RWPE2 (cell line): Measurements from ENCODE around the gene PMM2.
"Not testable (repeated sequence)": the region's sequence is repeated elsewhere in the genome, so short reads cannot be mapped to it uniquely, and the experiment has no call there.

Source experiments
- ATAC-seq: fragments of 200-7000 bp; cut with Tn5 transposase; 3 replicates; pipeline ENCODE4 v1.9.1; 2021; ENCODE audit warnings: low read depth
- DNase-seq: peaks from one replicate; pipeline ENCODE4 v3.0.0-alpha.2; 2020; ENCODE audit warnings: low spot score
- H3K27ac ChIP-seq: fragments of 450-650 bp; 2 replicates; pipeline ENCODE4 v1.5.1; 2017; ENCODE audit warnings: mild to moderate bottlenecking; ENCODE audit not compliant: poor library complexity, severe bottlenecking
- H3K27me3 ChIP-seq: fragments of 250-450 bp; sonication (Bioruptor Pico); 2 replicates; pipeline ENCODE4 v1.5.1; 2021; ENCODE audit warnings: mild to moderate bottlenecking, moderate library complexity; ENCODE audit not compliant: insufficient read depth, poor library complexity, severe bottlenecking
- H3K36me3 ChIP-seq: fragments of 250-450 bp; sonication (Bioruptor Pico); 2 replicates; pipeline ENCODE4 v1.5.1; 2020; ENCODE audit warnings: low read depth, mild to moderate bottlenecking, moderate library complexity
- H3K4me1 ChIP-seq: fragments of 250-450 bp; sonication (Bioruptor Pico); 2 replicates; pipeline ENCODE4 v1.5.1; 2021; ENCODE audit warnings: mild to moderate bottlenecking, moderate library complexity; ENCODE audit not compliant: insufficient read depth, poor library complexity, severe bottlenecking
- H3K4me3 ChIP-seq: fragments of 250-450 bp; sonication (Bioruptor Pico); 2 replicates; pipeline ENCODE4 v1.5.1; 2021; ENCODE audit warnings: mild to moderate bottlenecking, moderate library complexity; ENCODE audit not compliant: severe bottlenecking
- H3K9me3 ChIP-seq: fragments of 250-450 bp; sonication (Bioruptor Pico); 2 replicates; pipeline ENCODE4 v1.5.1; 2021; ENCODE audit warnings: mild to moderate bottlenecking, moderate library complexity; ENCODE audit not compliant: severe bottlenecking
- TF ChIP-seq, protein P1 (sequence below): fragments of 450-650 bp; IDR thresholded peaks from one replicate; pipeline ENCODE4 v1.5.1; 2017; ENCODE audit warnings: mild to moderate bottlenecking, moderate library complexity; ENCODE audit not compliant: poor library complexity, severe bottlenecking

The PMM2 gene

DNA sequence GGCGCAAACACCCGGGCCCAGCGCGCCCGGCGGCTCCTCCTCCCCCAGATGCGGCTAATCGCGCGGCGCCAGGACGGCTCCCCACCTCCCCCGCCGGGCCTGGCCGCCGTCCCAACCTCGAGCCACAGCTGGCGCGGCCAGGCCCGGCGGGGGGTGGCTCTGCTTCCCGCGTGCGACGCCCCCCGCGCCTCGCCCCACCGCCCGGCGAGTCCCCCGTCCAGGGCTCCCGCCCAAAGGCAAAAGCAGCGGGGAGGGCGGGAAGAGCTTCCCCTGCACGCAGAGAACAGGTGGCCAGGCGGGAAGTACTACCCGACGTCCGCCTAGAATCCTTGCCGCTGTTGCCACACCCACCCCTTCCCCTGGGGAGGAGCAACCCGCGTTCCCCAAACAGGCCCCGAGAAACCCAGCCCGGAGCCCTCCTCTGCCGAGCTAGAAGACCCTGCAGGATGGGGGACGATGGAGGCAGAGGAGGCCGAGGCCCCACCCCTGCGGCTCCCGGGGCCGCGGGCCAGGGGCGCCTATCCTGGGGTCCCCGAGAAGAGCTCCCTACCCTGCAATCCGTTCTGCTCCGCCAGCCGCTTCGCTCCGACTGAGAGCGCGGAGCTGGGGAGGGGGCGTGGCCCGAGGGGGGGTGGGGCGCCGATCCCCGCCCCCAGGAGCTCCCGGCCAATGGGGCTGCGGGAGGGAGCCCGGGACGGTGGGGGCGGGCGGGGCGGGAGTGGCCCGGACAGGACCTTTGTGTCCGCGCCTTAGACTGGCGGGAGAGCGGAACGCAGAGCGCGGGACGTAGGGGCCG lies 71.0 kb downstream of the PMM2 start, which contains the start of gene CARHSP1:
TSS of gene CARHSP1 (minus strand) at position 591 of the 796 bp plus-strand sequence. CDS start 9,678 bp downstream, outside the sequence.
- Histone ChIP-seq H3K27me3 (no peaks in the 10 kb centered on the region), H3K4me3 (peak within 1 kb of the TSS; percentile 94), H3K9me3 (no peaks in the 10 kb centered on the region), H3K36me3 (peaks cover 23% of the 10 kb centered on the region), H3K4me1 (peaks cover 24% of the 10 kb centered on the region), H3K27ac (peak within 1 kb of the TSS; percentile 77)
- DNase-seq = peak; percentile 88
- ATAC-seq = peak; percentile 67
- TF ChIP-seq, protein P1, sequence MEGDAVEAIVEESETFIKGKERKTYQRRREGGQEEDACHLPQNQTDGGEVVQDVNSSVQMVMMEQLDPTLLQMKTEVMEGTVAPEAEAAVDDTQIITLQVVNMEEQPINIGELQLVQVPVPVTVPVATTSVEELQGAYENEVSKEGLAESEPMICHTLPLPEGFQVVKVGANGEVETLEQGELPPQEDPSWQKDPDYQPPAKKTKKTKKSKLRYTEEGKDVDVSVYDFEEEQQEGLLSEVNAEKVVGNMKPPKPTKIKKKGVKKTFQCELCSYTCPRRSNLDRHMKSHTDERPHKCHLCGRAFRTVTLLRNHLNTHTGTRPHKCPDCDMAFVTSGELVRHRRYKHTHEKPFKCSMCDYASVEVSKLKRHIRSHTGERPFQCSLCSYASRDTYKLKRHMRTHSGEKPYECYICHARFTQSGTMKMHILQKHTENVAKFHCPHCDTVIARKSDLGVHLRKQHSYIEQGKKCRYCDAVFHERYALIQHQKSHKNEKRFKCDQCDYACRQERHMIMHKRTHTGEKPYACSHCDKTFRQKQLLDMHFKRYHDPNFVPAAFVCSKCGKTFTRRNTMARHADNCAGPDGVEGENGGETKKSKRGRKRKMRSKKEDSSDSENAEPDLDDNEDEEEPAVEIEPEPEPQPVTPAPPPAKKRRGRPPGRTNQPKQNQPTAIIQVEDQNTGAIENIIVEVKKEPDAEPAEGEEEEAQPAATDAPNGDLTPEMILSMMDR = no peak

DNA sequence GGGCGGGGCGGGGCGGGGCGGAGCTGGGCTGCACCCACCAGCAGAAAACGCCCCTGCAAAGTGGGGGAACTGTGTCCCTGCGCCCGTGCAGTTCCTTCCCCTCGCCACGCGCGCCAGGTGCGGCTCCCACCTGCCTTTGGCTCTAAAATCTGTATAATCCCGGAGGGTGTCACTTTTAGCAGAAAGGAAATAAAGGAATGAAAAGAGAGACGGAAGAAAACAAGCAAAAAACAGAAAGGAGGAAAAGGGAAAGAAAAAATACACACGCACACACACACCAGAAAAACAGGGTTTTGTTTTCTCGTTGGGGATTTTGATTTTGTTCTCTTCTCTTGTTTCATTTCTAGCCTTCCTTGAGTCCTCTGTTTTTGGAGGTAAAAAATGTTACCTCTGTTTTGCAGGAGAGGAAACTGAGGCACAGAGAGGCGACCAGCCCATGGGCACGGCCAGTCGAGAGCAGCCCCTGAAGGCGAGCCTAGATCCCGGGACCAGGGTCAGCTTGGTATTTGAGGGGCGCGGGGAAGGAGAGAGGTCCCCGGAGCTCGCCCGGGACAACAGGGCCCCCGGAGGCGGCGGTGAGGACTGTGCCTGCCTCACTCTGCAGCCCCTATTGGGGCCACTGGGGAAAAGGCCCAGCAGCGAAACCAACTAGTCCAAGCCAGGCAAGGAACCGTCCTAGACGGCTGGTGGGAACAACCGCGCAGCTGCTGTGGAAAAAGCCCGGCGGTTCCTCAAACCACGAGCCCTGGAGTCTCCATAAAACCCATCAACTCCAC lies 71.8 kb downstream of the PMM2 start:
- TF ChIP-seq, protein P1 = no peak
- Histone ChIP-seq H3K4me3 (peak overlapping the region; percentile 94), H3K9me3 (no peaks in the 10 kb centered on the region), H3K27ac (peak overlapping the region; percentile 77), H3K4me1 (peaks cover 24% of the 10 kb centered on the region), H3K27me3 (no peaks in the 10 kb centered on the region), H3K36me3 (peaks cover 17% of the 10 kb centered on the region)
- DNase-seq (no peak), ATAC-seq (no peak)

GRCh38 chr16:8869988-8870241 lies 72.3 kb downstream of the PMM2 start:
- H3K36me3 ChIP-seq = peaks cover 14% of the 10 kb centered on the region
- not testable (repeated sequence) for H3K27me3 ChIP-seq, H3K9me3 ChIP-seq, ATAC-seq, H3K4me3 ChIP-seq, DNase-seq
- peaks cover 21% of the 10 kb centered on the region for H3K4me1 ChIP-seq
- peak overlapping the region; percentile 77 for H3K27ac ChIP-seq

GRCh38 chr16:8872071-8872470 lies 74.4 kb downstream of the PMM2 start:
- H3K27ac ChIP-seq = peak overlapping the region; percentile 77
- TF ChIP-seq, protein P1 = no peak
- no peak for ATAC-seq
- peaks cover 11% of the 10 kb centered on the region for H3K4me1 ChIP-seq
- DNase-seq = no peak
- no peaks in the 10 kb centered on the region for H3K27me3 ChIP-seq
- no peak overlapping the region for H3K4me3 ChIP-seq
- H3K9me3 ChIP-seq = no peaks in the 10 kb centered on the region
- H3K36me3 ChIP-seq = no peaks in the 10 kb centered on the region

GRCh38 chr16:8872967-8873865 lies 75.6 kb downstream of the PMM2 start:
- Histone ChIP-seq H3K9me3 (no peaks in the 10 kb centered on the region), H3K4me3 (no peak overlapping the region), H3K27me3 (no peaks in the 10 kb centered on the region), H3K4me1 (peaks cover 15% of the 10 kb centered on the region), H3K27ac (no peak overlapping the region), H3K36me3 (no peaks in the 10 kb centered on the region)
- TF ChIP-seq, protein P1 = peak; percentile 41
- DNase-seq (no peak), ATAC-seq (no peak)
